NCI-H1694 treated with DMSO at 0.1 percent for 48 hours (cell line): ENCODE measurements around the gene RMDN2.

Experiments used
- DNase-seq: peaks from one replicate; lab custom pipeline; 2025; lab: John Stamatoyannopoulos, UW

Gene RMDN2, protein sequence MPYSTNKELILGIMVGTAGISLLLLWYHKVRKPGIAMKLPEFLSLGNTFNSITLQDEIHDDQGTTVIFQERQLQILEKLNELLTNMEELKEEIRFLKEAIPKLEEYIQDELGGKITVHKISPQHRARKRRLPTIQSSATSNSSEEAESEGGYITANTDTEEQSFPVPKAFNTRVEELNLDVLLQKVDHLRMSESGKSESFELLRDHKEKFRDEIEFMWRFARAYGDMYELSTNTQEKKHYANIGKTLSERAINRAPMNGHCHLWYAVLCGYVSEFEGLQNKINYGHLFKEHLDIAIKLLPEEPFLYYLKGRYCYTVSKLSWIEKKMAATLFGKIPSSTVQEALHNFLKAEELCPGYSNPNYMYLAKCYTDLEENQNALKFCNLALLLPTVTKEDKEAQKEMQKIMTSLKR

DNA sequence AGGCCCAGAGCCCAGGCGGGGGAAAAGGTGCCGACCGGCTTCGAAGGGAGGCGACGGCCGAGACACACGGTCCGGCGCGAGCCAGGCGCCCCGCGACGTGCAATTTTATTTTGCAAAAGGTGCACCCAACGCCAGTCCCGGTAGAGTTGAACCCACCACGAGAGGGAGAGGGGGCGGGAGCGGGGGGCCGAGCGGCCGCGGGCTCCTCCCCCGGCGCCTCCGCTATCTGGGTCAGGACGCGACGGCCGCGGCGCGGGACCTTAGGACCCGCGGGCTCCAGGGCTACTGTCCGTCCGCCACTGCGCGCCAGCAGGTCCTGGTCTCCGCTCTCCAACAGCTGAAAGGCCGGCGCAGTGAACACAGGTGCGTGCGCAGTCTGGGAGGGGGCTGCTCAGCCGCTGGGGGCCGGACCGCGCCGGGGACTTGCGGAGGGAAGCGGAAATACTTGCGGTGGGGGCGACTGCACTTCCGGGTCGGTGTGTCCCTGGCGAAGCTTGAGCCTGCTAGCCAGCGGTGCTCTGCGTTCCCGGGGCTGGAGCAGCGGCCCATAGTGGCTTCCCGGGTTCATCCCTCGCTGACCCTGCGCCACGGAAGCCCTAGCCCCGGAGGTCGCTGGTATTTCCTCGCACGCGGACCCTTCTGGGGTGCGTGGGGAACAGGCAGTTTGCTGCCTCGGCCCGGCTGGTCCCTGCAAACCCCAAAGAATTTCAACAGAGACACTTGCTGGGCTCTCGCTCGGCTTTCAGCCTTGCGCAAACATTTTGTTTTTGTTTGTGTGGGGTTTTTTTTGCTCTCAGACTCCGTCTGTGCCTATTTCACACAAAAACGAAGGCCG, at the start of gene RMDN2:
RMDN2 (plus strand) TSS at position 225 of the 835 bp plus-strand sequence. CDS start 3,991 bp downstream, outside the sequence.
- peak; percentile 76 for DNase-seq

DNA sequence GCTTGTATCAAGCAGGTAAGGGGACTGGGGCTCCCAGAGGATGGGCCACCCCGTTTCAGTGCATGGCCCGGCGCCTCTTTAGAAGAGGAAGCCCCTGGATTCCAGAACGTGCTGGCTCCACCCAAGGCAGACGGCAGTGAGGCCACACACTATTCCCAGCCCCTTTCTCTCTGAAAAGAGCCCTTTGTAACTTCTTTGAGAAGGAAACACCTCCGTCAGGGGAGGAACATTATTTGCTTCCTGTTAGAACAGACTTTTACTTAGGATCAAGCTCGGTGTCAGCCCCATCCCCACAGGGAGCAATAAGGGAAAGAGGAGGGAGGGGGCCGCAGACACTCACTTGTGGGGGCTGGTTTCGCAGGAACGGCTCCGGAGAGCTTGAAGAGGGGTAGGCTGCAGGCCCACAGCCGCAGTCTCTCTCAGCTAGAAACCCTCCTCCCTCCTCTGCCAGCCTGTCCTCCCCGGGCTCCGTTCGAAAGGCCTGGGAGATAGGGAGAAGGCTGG, 49.6 kb upstream of the RMDN2 start:
- DNase-seq, result no peak

DNA sequence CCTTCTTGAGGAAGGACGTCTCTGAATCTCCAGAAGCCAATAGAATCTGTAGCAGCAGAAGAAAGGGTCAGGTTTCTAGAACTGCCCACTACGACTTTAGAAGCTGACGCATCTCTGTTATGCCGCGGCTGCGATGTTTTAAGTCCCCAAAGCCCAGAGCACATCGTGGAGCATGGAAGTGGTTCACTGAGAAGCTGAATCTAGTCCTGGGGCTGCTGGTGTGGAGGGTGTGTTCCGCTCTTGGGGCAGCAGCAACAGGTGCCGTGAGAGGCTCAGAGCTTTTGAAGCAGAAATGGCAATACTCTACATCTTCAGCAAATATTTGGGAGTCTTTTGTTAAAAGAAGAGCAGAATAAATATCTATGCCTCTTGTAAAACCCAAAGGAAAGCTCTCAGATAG, 48.9 kb upstream of the RMDN2 start:
- DNase-seq, result no peak

DNA sequence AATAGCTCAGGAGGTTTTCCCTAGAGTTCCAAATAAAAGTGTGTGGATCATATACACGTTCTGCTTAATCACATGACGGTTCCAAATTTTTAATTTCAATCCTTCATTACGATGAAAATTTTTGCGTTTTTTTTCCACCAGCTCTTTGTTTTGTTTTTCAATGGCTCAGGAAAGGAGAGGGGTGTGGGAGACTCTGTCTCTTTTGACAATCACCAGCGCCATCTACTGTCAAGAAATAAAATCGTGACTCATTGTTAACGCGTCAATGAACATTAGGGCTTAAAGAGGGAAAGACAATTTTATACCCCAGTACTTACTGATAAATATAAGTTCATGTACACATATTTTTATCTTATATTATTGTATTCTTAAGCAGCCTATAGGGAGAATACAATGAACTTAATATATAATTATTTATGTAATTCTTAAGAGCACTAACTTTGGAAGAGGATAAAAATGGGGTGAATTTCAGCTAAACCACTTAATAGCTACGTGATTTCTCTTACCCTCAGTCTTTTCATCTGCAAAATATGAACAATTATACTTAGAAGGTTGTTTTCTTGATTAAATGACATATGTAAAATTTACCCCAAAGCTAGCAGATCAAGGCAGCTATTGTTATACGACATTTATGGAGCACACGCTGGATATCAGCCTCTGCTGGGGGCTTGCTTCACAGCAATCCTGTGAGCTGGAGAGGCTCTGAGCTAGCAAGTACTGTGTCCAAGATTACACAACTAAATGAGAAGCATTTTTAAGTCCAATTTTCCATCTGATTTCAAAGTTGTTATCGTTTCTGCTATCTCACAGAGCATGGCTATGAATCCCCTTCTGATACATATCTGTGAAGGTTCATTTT, 47.4 kb upstream of the RMDN2 start:
- DNase-seq, result peak; percentile 68

DNA sequence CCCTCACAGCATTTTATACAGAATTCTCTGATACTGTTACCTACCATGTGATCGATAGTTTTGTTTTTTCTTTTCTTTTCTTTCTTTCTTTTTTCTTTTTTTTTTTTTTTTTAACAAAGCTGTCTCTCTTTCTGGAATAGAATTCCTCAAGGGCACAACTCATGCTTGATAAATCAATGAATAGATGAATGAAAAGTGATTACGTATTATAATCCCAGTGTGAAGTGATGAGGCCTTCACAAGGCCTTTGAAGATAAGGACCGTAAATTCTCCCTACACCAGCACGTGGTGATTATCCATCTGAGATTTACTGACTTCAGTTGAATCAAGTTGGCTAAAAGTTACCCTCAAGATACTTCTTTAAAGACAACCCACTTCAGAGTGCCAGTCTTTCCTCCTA, 46.6 kb upstream of the RMDN2 start:
- DNase-seq, result no peak

DNA sequence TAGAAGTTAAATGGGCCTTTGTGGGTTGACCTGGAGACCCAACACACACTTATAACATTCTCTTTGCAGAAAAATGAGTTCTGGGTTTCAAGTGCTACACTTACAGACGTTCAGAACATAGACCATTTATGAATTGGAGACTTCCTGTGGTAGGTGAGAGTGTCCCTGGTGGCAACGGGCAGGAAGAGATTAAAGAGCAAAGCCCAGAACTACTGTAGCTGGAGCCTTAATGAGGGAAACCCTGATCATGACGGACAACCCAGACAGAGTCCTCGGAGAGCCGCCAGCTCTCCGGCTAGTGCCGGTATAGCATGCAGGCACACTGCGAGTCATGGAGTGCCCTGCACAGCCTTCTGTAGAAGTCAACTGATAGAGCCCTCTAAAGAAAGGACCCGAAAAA, 44.5 kb upstream of the RMDN2 start:
- DNase-seq, result no peak

DNA sequence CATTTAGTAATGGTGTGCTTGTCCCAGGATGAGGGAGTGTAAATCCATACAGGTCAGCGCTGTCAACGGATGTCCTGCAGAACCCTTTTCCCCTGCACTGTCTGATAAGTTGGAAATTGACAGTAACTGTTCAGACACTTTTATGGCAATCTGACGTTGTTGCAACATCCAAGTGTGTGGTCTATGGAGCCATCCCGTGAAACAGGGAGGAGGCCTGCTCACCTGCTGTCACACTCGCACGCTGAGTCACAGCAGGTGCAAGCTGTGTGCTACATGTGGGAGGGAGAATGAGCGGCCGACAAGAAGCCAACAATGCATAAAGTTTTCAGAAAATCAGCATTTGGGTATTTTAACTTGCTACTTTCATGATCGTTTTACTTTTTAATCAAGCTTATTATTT, 43.7 kb upstream of the RMDN2 start:
- no peak for DNase-seq

DNA sequence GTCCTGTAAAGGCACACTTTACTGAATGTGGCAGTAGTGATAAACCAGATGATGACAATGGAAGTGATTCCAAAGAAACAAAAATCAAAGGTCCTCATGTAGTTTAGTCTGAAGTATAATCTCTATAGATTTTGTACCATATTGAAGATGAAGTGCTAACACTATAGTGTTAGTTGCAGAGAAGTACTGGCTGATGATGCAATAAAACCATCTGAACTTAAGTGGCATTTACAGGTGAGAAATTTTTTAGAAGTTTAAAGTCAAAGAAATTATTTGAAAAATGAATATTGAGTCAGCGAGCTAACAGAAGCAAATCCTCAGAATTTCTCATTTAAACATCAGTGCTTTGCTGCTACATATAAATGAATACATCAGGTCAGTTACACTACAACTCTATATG, 43.1 kb upstream of the RMDN2 start:
- no peak for DNase-seq

DNA sequence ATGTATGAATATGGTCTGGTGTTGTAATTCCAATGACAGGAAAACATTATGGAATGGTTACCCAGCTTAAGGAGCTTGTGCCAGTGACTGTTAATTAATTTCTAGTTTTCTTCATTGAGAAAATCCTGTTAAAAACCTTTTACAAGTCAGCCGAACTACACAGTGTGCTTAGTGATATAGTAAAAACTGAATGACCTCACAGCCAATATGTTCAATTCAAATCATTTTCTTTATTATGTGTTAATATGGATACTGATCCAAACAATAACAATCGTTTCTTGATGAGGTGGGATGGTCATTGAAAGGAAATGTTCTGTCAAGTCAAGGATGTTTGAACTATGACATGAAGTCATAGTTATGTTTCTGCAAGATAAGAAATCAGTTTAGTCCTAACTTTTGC, 41.6 kb upstream of the RMDN2 start:
- DNase-seq, result no peak

DNA sequence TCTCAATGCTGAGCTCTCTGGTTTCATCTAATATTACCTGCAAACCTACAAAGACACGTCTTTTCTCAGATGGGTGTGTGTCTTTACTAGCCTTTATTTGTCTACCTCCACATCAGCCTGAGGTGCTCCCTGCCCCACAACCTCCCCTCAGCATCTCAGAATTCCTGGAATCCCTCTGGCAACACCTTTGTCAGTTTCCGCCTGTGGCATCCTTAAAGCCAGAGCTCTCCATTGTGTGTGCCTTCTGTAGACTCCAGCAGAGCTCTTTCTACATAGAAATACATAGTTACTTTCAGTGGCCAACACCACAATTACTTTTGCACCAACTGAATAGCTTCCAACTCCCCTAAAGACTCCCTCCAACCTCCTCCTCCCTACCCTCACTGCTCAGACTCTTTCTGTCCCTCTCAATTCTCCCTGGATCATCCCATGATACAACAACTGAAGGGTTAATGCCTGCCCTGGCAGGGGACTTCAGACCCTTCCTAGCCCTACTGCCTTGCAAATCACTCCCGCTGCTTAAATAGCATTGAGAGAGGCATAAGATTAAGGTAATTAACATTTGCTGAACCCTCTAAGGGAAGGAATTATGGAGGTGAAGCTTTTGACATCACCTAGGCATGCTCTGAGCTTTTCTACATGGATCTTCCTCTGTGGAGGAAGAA, 39.6 kb upstream of the RMDN2 start:
- no peak for DNase-seq

DNA sequence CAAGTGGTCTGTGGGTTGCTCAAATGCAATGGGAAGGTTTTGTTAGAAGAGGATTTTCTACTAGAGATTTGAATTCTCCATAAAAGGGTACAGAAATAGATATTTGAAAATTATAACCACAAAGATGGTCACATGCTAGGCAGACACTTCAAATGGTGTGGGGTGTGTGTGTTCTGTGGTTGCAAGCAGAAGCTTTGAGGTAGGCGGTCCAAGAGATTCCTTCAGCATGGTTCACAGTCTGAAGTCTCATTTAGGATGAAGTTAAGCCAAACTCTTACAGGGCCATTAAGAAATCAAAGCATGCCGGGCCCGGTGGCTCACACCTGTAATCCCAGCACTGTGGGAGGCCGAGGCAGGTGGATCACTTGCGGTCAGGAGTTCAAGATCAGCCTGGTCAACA, 38.3 kb upstream of the RMDN2 start:
- no peak for DNase-seq

DNA sequence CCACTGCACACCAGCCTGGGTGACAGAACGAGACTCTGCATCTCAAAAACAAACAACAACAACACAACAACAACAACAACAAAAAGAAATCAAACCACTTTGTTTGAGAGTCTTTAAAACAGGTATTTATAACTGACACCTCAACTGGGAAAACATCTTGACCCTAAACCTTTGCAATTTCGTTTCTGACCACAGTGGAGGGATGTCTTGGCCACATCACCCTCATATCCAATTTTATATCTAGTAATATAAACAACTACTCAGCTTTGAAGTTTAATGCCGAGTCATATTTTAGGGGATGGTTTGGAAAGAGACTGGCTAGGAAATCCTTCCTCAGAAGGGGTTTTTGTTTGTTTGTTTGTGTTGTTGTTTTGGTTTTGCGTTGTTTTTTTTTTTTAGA, 37.8 kb upstream of the RMDN2 start:
- DNase-seq, result no peak

DNA sequence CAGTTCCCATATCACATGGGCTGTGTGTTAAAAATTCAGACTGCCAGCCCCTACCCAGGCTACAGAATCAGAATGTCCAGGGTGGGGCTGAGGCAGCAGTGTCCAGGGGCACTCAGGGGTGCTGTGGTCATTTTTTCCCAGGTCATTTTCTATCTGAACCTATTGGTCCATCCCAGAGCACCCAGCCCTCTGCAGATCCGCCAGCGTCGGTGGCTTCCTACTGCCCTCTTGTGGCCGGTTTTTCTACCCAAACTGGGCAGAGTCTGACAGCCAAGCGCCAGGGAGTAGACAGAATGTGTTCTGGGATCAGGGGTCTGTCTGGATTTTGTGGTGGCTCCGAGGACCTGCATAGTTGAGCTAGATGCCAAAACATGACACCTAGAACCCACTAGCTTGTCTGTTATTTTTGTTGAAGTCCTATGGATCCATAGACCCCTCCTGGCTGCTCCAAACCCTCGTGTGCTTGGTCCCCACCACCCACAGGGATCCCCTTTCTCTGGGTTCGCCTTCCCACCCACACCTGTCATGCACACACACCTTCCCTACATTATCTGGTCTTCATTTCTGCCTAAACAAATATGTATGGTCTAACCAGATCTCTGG, 34.1 kb upstream of the RMDN2 start:
- DNase-seq, result peak; percentile 33

DNA sequence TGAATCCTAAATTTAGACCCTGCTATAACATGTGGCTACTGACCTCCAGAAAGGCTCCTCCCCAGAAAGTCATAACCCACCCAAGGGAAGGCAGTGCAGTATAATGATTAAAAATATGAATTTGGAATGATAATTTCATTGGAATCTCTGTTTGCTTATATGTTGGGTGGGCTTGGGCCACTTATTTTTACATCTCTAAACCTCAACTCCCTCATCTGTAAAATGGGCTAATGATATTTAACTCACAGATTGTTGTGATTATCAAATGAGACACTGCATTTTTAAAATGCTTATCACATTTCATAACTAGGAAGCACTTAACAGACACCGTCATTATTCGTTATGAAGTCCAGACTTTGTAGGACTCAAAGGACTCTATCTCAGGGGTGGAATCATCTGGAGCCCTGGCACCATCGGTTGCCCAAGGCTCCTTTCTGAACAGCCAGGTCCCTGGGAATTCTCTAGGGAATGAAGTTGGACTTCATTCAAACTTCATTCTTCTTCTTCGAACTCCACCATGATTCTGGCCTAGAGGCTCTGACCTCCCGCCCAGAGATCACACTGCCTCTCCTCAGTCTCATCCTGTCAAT, 33.1 kb upstream of the RMDN2 start:
- no peak for DNase-seq

DNA sequence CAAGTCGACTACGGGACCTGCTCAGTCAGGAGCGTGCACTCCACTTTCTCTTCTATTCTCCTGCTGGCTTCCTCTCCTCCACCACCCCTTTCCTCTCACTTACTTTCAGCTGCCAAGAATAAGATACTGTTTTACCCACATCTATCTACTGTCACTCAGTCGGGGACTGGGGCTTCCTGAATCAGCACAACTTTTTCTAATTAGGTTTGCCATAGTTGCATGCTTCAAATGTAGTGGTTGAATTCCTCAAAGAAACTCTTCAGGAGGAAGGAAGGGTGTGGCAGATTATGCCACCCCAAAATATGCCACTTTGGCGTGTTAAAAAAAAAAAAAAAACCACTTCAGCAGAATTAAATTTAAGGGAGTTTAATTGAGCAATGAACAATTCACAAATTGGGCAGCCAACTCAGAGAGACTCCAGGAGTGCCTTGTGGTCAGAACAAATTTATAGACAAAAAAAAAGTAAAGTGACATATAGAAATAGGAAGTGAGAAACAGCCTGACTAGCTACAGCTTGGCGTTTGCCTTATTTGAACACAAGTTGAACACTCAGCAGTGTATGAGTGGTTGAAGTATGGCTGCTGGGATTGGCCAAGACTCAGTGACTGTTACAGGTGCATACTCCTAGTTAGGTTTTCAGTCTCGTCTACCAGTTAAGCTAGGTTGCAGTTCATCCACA, 32.5 kb upstream of the RMDN2 start:
- no peak for DNase-seq

DNA sequence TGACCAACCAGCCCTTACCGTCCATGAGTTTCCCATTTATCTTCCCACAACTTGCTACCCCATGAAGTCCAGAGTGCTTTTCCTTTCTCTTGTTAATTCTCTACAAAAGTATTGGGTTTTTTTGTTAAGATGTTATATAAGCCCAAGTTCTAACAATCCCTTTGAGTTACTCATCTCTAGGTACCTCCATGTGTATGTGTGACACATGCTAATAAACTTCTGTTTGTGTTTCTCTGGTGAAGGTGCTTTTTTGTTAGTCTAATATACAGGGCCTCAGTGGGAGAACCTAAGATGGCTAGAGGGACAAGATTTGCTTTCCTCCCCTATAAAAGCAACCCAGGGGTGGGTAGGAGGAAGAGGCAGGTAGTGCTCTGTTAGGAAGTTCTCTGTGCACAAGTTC, 31.8 kb upstream of the RMDN2 start:
- no peak for DNase-seq

DNA sequence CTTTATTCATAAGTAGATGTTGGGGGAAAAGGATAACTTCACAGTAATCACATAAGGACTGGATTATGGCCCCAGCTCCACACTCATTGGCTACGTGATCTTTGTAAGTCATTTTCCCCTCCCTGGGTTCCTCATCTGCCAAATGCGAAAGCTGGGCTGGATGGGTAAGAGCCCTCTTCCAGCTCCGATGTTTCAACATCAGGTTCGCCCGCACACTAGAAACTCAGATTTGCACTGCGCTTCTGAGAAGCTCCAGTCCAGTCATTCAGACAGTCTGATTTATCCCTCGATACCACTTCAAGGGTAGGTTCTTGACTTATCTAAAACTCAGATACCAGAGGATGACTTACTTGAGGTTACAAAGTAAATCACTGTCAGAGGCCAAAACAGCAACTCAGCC, 31.0 kb upstream of the RMDN2 start:
- DNase-seq, result no peak

DNA sequence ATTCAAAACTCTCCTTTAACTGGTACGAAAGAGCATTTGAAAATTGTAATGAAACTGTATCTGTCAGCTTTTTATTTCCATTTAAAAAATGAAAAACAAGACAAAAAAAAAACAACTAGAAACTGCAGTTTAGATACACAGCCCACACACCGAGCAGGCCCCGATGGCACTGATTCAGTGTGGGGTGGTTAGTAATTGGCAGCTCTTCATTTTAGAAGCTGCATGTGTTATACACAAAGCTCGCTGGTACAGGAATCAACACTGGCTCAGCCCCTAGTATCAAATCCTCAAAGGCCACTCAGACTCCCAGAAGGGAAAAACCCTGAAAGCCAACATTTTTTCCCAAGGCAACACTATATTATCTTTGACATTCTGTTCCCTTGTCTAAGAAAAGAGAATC, 30.5 kb upstream of the RMDN2 start:
- no peak for DNase-seq

DNA sequence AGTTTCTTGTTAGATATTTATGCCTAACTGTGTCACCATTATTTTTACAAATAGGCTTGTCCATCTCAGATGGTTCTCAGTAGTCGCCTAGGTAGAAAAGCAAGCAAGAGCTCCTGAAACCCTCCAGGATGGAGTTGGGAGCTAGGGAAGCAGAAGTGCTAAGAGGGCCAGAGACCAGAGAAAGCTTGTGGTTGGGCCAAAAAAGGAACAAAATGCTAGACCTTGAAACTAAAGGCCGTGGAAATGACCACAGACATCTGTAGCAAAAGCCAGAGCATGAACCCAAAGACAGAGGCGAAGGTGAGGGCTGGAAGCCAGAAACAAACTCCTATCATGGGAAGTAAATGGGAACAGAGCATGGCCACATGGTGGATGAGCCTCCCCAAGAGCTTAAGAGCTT, 29.9 kb upstream of the RMDN2 start:
- DNase-seq, result no peak

DNA sequence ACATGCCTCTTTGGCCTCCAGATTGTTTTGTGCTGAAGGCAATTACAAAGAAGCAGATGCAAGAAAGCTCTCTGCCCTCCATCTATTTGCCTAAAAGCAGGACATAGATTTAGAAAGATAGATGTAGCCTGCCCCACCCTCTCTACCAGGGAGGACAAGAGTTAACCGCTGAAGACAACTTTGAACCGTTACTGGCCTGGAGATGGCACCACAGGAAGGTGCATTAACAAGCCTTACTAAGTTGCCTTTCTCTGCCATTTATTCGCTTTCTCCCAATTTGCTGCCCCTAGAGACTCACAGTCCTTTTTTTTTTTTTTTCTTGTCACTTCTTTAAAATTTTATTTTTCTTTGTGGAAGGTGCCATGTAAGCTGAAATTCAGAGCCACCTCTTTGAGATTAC, 28.8 kb upstream of the RMDN2 start:
- no peak for DNase-seq
